Measurements from ENCODE around the gene SLC16A13. TPM values are rescaled to one million over a fixed set of nuclear protein-coding genes. Genes with fewer than 3 reads are reported as not detected.

SLC16A13 gene
- total and polyA plus RNA-seq, 10 of the 15 experiments (the other 5 are each of a cell fraction or from before 2014, with no cell fraction given), result 0.34 to 12.1 (median 3.3) TPM

- Histone ChIP-seq H3K36me3 (ENCODE audit: control insufficient read depth in 2 of 2, insufficient read depth in 2 of 2, low read length in 1 of 2) (peaks cover 0 to 7% of the 10 kb centered on the region in 2 experiments; a peak in 2 of 4 replicates), H3K4me3 (no peak overlapping the region), H3K79me2 (ENCODE audit: control insufficient read depth, insufficient read depth, low read length) (no peaks in the 10 kb centered on the region), H3K4me1 (ENCODE audit: control insufficient read depth, insufficient read depth, low read length) (no peaks in the 10 kb centered on the region), H3K4me2 (ENCODE audit: control insufficient read depth, insufficient read depth) (no peak overlapping the region), H3K27ac (ENCODE audit: control insufficient read depth, insufficient read depth) (no peak overlapping the region), H3K9ac (ENCODE audit: control insufficient read depth, insufficient read depth, low read length) (no peak overlapping the region), H2AFZ (ENCODE audit: control insufficient read depth, low read depth, low read length) (no peak overlapping the region), H4K20me1 (ENCODE audit: control insufficient read depth, insufficient read depth) (no peaks in the 10 kb centered on the region), H3K9me3 (replicated peaks; ENCODE audit: control insufficient read depth, insufficient read depth, low read length) (no peaks in the 10 kb centered on the region), H3K27me3 (replicated peaks in 1 of 2; ENCODE audit: control insufficient read depth in 2 of 2, insufficient read depth in 2 of 2, low read length in 1 of 2) (no peaks in the 10 kb centered on the region)
- in situ Hi-C loops (cut with MboI), result no loop called here
- ChIA-PET SMC1A (ENCODE audit: uncharacterized antibody, unreplicated experiment) (interaction anchor here (0.9 kb wide), 1 partner anchor 84 kb away, joined by 3 read pairs; no protein-coding TSS in a partner anchor), RAD21 (ENCODE audit: unreplicated experiment) (no interaction called here), CTCF (interaction anchor here (2.3 kb wide), 1 partner anchor 10 kb away, joined by 9 read pairs; no protein-coding TSS in a partner anchor), POLR2A (no interaction called here)
- WGBS (ENCODE audit: insufficient coverage, insufficient replicate concordance, low lambda C conversion rate, missing lambda C conversion rate), result 92% methylated on average over 10 of the region's 10 CpGs
- peak; percentile 35 for FAIRE-seq
- no peak for DNase-seq (ENCODE audit: low read depth, low spot score)
- no TSS peak for BruUV-seq (replicated peaks)
- intact Hi-C loops (cut with micrococcal nuclease; ENCODE audit: unreplicated experiment), result no loop called here
- ATAC-seq, result no peak
- TF ChIP-seq IKZF2 (IDR thresholded peaks at IDR 0.05) (no peak), KLF5 (IDR thresholded peaks at IDR 0.05; ENCODE audit: partially characterized antibody) (no peak), EZH2 (IDR thresholded peaks at IDR 0.05; ENCODE audit: borderline replicate concordance, control insufficient read depth, low read depth, low read length) (no peak), HDAC6 (IDR thresholded peaks at IDR 0.05; ENCODE audit: unreplicated experiment) (no peak), PML (IDR thresholded peaks at IDR 0.05; ENCODE audit: low read length) (no peak), RBBP5 (conservative IDR thresholded peaks at IDR 0.05) (no peak), DPF2 (IDR thresholded peaks at IDR 0.05) (no peak), CREM (IDR thresholded peaks at IDR 0.05; ENCODE audit: low read depth) (no peak), ZBTB40 (IDR thresholded peaks at IDR 0.05; ENCODE audit: borderline replicate concordance) (no peak), ZBTB4 (CRISPR knock-in tag; IDR thresholded peaks at IDR 0.05) (no peak), HCFC1 (IDR thresholded peaks at IDR 0.05; ENCODE audit: low read length) (no peak), ZNF384 (IDR thresholded peaks at IDR 0.05; ENCODE audit: borderline replicate concordance, low read depth, low read length) (no peak), IRF5 (IDR thresholded peaks at IDR 0.05; ENCODE audit: borderline replicate concordance) (no peak), TCF7 (IDR thresholded peaks at IDR 0.05; ENCODE audit: borderline replicate concordance) (no peak), CEBPB (IDR thresholded peaks at IDR 0.05; ENCODE audit: borderline replicate concordance in 1 of 2, low read depth in 2 of 2, low read length in 2 of 2) (no peak), USF1 (IDR thresholded peaks at IDR 0.05; ENCODE audit: borderline replicate concordance, extremely low read length, insufficient read depth, low read depth, low read length) (no peak)
Measured at GRCh38 chr17:6994118-6994598, 41.7 kb upstream of the SLC16A13 start.

Data from GM12878 (cell line).